Measurements from ENCODE around the gene IQSEC3.
A peak's percentile ranks its signal among the peaks of the same experiment; 100 is the strongest.

Gene IQSEC3

DNA sequence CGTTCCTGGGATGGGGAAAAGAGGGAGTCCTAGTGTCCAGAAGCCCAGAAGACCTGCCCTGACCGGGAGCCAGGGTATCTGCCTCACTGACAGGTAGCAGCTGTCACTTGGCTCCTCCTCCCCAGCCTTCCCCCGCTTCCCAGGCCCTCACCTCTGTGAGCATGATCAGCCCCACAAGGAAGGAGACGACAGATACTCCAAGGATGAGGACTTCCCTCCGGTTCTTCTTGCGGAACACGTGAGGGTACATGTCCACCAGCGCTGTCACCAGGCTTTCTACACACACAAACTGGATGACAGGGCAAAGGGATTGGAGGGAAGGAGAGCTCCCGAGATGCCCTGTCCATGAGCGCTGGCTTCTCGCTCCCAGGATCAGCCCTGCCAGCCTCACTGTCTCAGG lies 157.3 kb downstream of the IQSEC3 start:
- no peak overlapping the region for H3K4me2 ChIP-seq (ENCODE audit: low read length)
- no peak overlapping the region for H3K18ac ChIP-seq (ENCODE audit: low read length)
- H2BK15ac ChIP-seq (replicated peaks; ENCODE audit: low read depth) = no peak overlapping the region
- H3K27me3 ChIP-seq (ENCODE audit: insufficient read depth, low read length, poor library complexity) = no peaks in the 10 kb centered on the region
- H3K56ac ChIP-seq (ENCODE audit: low read length) = no peak overlapping the region
- peaks cover 2% of the 10 kb centered on the region for H3K4me1 ChIP-seq (ENCODE audit: control insufficient read depth, low read depth, low read length)
- no CpG with 5 or more reads among the region's 11 CpGs for WGBS (ENCODE audit: extremely low coverage, insufficient coverage, low lambda C conversion rate)
- no peak overlapping the region for H3K27ac ChIP-seq (ENCODE audit: low read depth, low read length)
- H3K9ac ChIP-seq (ENCODE audit: low read length) = no peak overlapping the region
- H3K23ac ChIP-seq (ENCODE audit: low read length) = no peak overlapping the region
- H3K36me3 ChIP-seq (ENCODE audit: control insufficient read depth, insufficient read depth, low read length) = no peaks in the 10 kb centered on the region
- no peaks in the 10 kb centered on the region for H3K79me1 ChIP-seq (ENCODE audit: low read length)
- H3K79me2 ChIP-seq (ENCODE audit: control insufficient read depth, insufficient read depth, low read length) = no peaks in the 10 kb centered on the region
- no peak overlapping the region for H2BK5ac ChIP-seq (ENCODE audit: low read length)
- H2AK5ac ChIP-seq (ENCODE audit: low read length) = no peak overlapping the region
- H3K4me3 ChIP-seq (ENCODE audit: low read length) = no peak overlapping the region
- H2BK120ac ChIP-seq (ENCODE audit: low read depth, low read length) = no peak overlapping the region
- no peak overlapping the region for H3K4ac ChIP-seq (ENCODE audit: low read depth, low read length)
- H4K5ac ChIP-seq (ENCODE audit: low read length) = no peak overlapping the region
- no peak overlapping the region for H4K8ac ChIP-seq (ENCODE audit: low read depth, low read length)
- DNase-seq = no peak

DNA sequence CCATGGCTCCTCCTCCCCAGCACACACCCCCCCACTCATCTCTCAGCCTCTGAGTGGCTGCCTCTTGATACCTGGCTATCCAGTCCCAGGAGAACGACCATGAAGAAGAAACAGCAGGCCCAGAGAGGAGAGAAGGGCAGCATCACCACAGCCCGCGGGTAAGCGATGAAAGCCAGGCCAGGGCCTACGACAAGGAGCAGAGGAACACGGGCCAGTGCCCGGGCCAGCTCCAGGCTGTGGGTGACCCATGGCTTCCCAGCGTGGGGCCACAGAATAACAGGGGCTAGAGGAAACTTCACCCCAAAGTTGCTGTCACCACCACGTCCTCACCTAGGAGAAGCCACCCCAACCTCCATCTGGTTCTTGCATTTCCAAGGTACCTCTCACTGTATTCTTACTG lies 157.8 kb downstream of the IQSEC3 start:
- no peaks in the 10 kb centered on the region for H3K27me3 ChIP-seq (ENCODE audit: insufficient read depth, low read length, poor library complexity)
- no peak overlapping the region for H3K4me3 ChIP-seq (ENCODE audit: low read length)
- no peak overlapping the region for H3K4ac ChIP-seq (ENCODE audit: low read depth, low read length)

DNA sequence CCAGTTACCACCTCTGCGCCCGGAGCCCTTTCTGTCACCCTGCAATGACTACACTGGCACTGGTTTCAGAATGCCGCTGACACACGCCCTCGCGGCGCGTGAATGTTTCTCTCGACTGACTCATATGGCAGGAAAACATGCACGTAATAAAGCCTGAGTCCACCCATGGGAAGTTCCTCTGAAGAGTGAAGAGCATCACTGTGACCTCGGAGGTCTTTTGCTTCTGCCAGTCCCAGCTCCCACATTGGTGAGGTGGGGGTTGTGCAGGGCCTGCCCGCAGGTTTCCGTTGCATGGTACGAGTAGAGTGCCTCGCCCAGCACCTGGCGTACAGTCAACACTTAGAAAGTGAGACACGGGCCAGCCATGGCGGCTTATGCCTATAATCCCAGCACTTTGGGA lies 158.4 kb downstream of the IQSEC3 start:
- Histone ChIP-seq H2AK5ac (ENCODE audit: low read length) (no peak overlapping the region), H3K9ac (ENCODE audit: low read length) (no peak overlapping the region), H2BK5ac (ENCODE audit: low read length) (no peak overlapping the region), H2BK15ac (replicated peaks; ENCODE audit: low read depth) (no peak overlapping the region), H3K79me2 (ENCODE audit: control insufficient read depth, insufficient read depth, low read length) (no peaks in the 10 kb centered on the region), H3K4me2 (ENCODE audit: low read length) (no peak overlapping the region), H4K5ac (ENCODE audit: low read length) (no peak overlapping the region), H3K27me3 (ENCODE audit: insufficient read depth, low read length, poor library complexity) (no peaks in the 10 kb centered on the region), H4K8ac (ENCODE audit: low read depth, low read length) (no peak overlapping the region), H3K79me1 (ENCODE audit: low read length) (no peaks in the 10 kb centered on the region), H3K4me3 (ENCODE audit: low read length) (no peak overlapping the region), H3K56ac (ENCODE audit: low read length) (no peak overlapping the region), H3K18ac (ENCODE audit: low read length) (no peak overlapping the region), H3K4me1 (ENCODE audit: control insufficient read depth, low read depth, low read length) (peaks cover 2% of the 10 kb centered on the region), H2BK120ac (ENCODE audit: low read depth, low read length) (no peak overlapping the region), H3K27ac (ENCODE audit: low read depth, low read length) (no peak overlapping the region), H3K23ac (ENCODE audit: low read length) (no peak overlapping the region), H3K4ac (ENCODE audit: low read depth, low read length) (no peak overlapping the region), H3K36me3 (ENCODE audit: control insufficient read depth, insufficient read depth, low read length) (no peaks in the 10 kb centered on the region)
- DNase-seq = no peak
- WGBS (ENCODE audit: extremely low coverage, insufficient coverage, low lambda C conversion rate) = no CpG with 5 or more reads among the region's 18 CpGs

More for the DNA sequence above, 157.8 kb downstream of the IQSEC3 start:
- H3K79me1 ChIP-seq (ENCODE audit: low read length) = no peaks in the 10 kb centered on the region
- H2BK120ac ChIP-seq (ENCODE audit: low read depth, low read length) = no peak overlapping the region
- no peak overlapping the region for H2AK5ac ChIP-seq (ENCODE audit: low read length)
- no peak overlapping the region for H4K8ac ChIP-seq (ENCODE audit: low read depth, low read length)
- no peak overlapping the region for H3K23ac ChIP-seq (ENCODE audit: low read length)
- H3K4me1 ChIP-seq (ENCODE audit: control insufficient read depth, low read depth, low read length) = peaks cover 2% of the 10 kb centered on the region
- H3K4me2 ChIP-seq (ENCODE audit: low read length) = no peak overlapping the region
- DNase-seq = no peak
- H2BK15ac ChIP-seq (replicated peaks; ENCODE audit: low read depth) = no peak overlapping the region
- H3K27ac ChIP-seq (ENCODE audit: low read depth, low read length) = no peak overlapping the region
- WGBS (ENCODE audit: extremely low coverage, insufficient coverage, low lambda C conversion rate) = no CpG with 5 or more reads among the region's 9 CpGs
- no peak overlapping the region for H3K56ac ChIP-seq (ENCODE audit: low read length)
- H3K18ac ChIP-seq (ENCODE audit: low read length) = no peak overlapping the region
- H3K79me2 ChIP-seq (ENCODE audit: control insufficient read depth, insufficient read depth, low read length) = no peaks in the 10 kb centered on the region
- no peak overlapping the region for H4K5ac ChIP-seq (ENCODE audit: low read length)
- no peak overlapping the region for H2BK5ac ChIP-seq (ENCODE audit: low read length)
- H3K9ac ChIP-seq (ENCODE audit: low read length) = no peak overlapping the region
- H3K36me3 ChIP-seq (ENCODE audit: control insufficient read depth, insufficient read depth, low read length) = no peaks in the 10 kb centered on the region

DNA sequence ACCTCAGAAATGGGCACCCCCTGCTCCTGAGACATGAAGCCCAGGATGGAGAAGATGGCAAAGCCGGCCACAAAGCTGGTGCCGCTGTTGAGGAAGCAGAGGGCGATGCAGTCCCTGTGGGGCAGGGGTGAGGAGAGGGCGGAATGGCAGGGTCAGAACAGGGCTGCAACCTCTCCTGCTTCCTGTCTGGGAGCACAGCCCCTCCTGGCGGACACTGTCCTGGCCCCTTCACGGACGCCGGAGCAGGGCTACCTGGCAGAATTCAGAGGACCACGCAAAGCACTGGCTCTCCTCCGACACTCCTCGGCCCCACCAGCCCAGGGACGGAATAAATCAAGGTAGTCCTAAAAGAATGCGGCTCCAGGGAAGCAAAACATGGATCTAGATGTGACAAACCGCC lies 159.8 kb downstream of the IQSEC3 start:
- H2BK5ac ChIP-seq (ENCODE audit: low read length) = no peak overlapping the region
- H3K27ac ChIP-seq (ENCODE audit: low read depth, low read length) = no peak overlapping the region
- no peak overlapping the region for H3K4me3 ChIP-seq (ENCODE audit: low read length)
- no peak overlapping the region for H3K23ac ChIP-seq (ENCODE audit: low read length)
- H3K4ac ChIP-seq (ENCODE audit: low read depth, low read length) = no peak overlapping the region
- H2BK15ac ChIP-seq (replicated peaks; ENCODE audit: low read depth) = no peak overlapping the region
- no peaks in the 10 kb centered on the region for H3K79me1 ChIP-seq (ENCODE audit: low read length)
- no peak overlapping the region for H3K4me2 ChIP-seq (ENCODE audit: low read length)
- no peak overlapping the region for H4K5ac ChIP-seq (ENCODE audit: low read length)
- H2AK5ac ChIP-seq (ENCODE audit: low read length) = no peak overlapping the region
- no peaks in the 10 kb centered on the region for H3K4me1 ChIP-seq (ENCODE audit: control insufficient read depth, low read depth, low read length)
- no peak overlapping the region for H4K8ac ChIP-seq (ENCODE audit: low read depth, low read length)
- no peak overlapping the region for H2BK120ac ChIP-seq (ENCODE audit: low read depth, low read length)
- no CpG with 5 or more reads among the region's 14 CpGs for WGBS (ENCODE audit: extremely low coverage, insufficient coverage, low lambda C conversion rate)
- H3K27me3 ChIP-seq (ENCODE audit: insufficient read depth, low read length, poor library complexity) = no peaks in the 10 kb centered on the region
- H3K36me3 ChIP-seq (ENCODE audit: control insufficient read depth, insufficient read depth, low read length) = no peaks in the 10 kb centered on the region
- DNase-seq = peak; percentile 32
- no peak overlapping the region for H3K18ac ChIP-seq (ENCODE audit: low read length)
- H3K9ac ChIP-seq (ENCODE audit: low read length) = no peak overlapping the region
- no peaks in the 10 kb centered on the region for H3K79me2 ChIP-seq (ENCODE audit: control insufficient read depth, insufficient read depth, low read length)
- H3K56ac ChIP-seq (ENCODE audit: low read length) = no peak overlapping the region

DNA sequence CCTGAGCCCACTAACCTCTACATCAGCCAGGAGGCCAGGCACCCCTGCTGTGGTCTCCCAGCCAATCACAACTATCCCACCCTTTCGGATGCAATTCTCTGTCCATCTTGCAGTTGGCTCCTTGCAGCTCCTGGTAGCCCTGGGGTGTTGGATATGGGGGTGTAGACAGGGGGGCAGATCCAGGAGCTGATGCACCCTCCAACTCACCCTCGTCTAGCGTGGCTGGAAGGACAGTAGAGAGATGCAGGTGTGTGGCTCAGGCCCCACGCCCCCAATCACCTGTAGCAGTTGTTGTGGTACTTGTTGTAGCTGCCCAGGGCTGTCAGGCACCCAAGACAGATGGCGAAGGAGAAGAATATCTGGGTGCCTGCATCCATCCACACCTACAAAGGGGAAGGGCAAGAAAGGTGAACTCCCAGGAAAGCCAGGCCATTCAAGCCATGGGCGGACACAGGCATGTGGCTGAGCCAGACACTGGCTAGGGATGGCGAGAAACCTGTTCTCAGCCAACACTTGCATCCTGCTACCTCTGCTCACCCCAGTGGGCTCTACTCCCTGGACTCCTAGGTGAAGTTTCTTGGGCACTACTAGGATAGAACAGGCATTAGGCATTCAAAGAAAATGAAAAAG lies 160.8 kb downstream of the IQSEC3 start:
- no peaks in the 10 kb centered on the region for H3K79me2 ChIP-seq (ENCODE audit: control insufficient read depth, insufficient read depth, low read length)
- no peak overlapping the region for H3K9ac ChIP-seq (ENCODE audit: low read length)
- H3K4ac ChIP-seq (ENCODE audit: low read depth, low read length) = no peak overlapping the region
- no CpG with 5 or more reads among the region's 7 CpGs for WGBS (ENCODE audit: extremely low coverage, insufficient coverage, low lambda C conversion rate)
- H2BK5ac ChIP-seq (ENCODE audit: low read length) = no peak overlapping the region
- H3K56ac ChIP-seq (ENCODE audit: low read length) = no peak overlapping the region
- H3K79me1 ChIP-seq (ENCODE audit: low read length) = no peaks in the 10 kb centered on the region
- H3K27me3 ChIP-seq (ENCODE audit: insufficient read depth, low read length, poor library complexity) = no peaks in the 10 kb centered on the region
- no peak for DNase-seq
- no peak overlapping the region for H3K27ac ChIP-seq (ENCODE audit: low read depth, low read length)
- no peak overlapping the region for H3K18ac ChIP-seq (ENCODE audit: low read length)
- H3K36me3 ChIP-seq (ENCODE audit: control insufficient read depth, insufficient read depth, low read length) = no peaks in the 10 kb centered on the region
- no peaks in the 10 kb centered on the region for H3K4me1 ChIP-seq (ENCODE audit: control insufficient read depth, low read depth, low read length)
- no peak overlapping the region for H2BK15ac ChIP-seq (replicated peaks; ENCODE audit: low read depth)
- H2BK120ac ChIP-seq (ENCODE audit: low read depth, low read length) = no peak overlapping the region
- no peak overlapping the region for H4K5ac ChIP-seq (ENCODE audit: low read length)
- no peak overlapping the region for H3K4me2 ChIP-seq (ENCODE audit: low read length)
- H4K8ac ChIP-seq (ENCODE audit: low read depth, low read length) = no peak overlapping the region
- no peak overlapping the region for H3K4me3 ChIP-seq (ENCODE audit: low read length)
- H2AK5ac ChIP-seq (ENCODE audit: low read length) = no peak overlapping the region
- no peak overlapping the region for H3K23ac ChIP-seq (ENCODE audit: low read length)
